ENCODE results near the gene STK38L.

Gene STK38L

DNA sequence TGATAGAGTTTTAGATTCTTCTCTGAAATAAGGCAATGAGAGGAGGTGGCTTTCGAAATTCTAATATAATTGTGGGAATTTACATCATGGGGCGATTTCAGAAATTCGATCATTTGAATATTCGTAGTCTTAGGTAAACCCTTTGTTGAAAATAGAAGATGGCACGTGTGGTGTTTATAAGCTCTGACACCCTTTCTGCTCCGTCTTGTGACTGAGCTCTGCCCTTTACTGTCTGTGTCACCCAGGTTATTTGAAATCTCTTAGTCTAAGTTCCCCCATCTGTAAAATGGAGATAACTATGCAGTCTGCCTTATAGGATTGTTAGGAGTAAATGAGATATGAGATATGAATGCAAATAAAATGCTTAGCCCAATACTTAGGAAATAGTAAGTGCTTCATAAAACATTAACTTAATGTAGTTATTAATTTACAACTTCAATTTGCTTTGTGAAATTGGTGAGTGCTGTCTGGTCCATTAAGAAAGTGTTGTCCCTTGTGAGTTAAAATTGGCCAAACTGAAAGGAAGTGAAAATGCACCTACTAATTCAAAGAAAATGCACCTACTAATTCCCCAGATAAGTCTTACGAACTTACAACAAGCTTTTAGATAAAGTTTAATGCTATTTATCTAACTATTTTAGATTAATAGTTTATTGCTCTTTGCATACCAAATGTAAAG is 90.1 kb downstream of the STK38L start:
- CTCF ChIA-PET, result interaction anchor here (0.6 kb wide), 1 partner anchor 35 kb away, joined by 3 read pairs; no protein-coding TSS in a partner anchor
- TF ChIP-seq, protein P1, sequence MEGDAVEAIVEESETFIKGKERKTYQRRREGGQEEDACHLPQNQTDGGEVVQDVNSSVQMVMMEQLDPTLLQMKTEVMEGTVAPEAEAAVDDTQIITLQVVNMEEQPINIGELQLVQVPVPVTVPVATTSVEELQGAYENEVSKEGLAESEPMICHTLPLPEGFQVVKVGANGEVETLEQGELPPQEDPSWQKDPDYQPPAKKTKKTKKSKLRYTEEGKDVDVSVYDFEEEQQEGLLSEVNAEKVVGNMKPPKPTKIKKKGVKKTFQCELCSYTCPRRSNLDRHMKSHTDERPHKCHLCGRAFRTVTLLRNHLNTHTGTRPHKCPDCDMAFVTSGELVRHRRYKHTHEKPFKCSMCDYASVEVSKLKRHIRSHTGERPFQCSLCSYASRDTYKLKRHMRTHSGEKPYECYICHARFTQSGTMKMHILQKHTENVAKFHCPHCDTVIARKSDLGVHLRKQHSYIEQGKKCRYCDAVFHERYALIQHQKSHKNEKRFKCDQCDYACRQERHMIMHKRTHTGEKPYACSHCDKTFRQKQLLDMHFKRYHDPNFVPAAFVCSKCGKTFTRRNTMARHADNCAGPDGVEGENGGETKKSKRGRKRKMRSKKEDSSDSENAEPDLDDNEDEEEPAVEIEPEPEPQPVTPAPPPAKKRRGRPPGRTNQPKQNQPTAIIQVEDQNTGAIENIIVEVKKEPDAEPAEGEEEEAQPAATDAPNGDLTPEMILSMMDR (conservative IDR thresholded peaks at IDR 0.05; ENCODE audit: low read depth), result no peak
- POLR2A ChIA-PET (ENCODE audit: low non-redundant PET), result interaction anchor here (0.5 kb wide), 1 partner anchor 27 kb away, joined by 3 read pairs; no protein-coding TSS in a partner anchor
- H3K27ac ChIP-seq, result no peak overlapping the region
- DNase-seq (ENCODE audit: low spot score), result no peak

GRCh38 chr12:27334721-27335082 is 90.6 kb downstream of the STK38L start:
- H3K27ac ChIP-seq, result no peak overlapping the region
- ChIA-PET POLR2A (ENCODE audit: low non-redundant PET) (no interaction called here), CTCF (interaction anchor here (0.6 kb wide), 1 partner anchor 35 kb away, joined by 3 read pairs; no protein-coding TSS in a partner anchor)
- TF ChIP-seq, protein P1 (conservative IDR thresholded peaks at IDR 0.05; ENCODE audit: low read depth), result no peak
- no peak for DNase-seq (ENCODE audit: low spot score)

- no peak overlapping the region for H3K27ac ChIP-seq
- ChIA-PET CTCF (no interaction called here), POLR2A (ENCODE audit: low non-redundant PET) (no interaction called here)
- TF ChIP-seq, protein P1 (conservative IDR thresholded peaks at IDR 0.05; ENCODE audit: low read depth), result no peak
- DNase-seq (ENCODE audit: low spot score), result no peak
Observed at GRCh38 chr12:27335364-27336281, 91.5 kb downstream of the STK38L start.

- TF ChIP-seq, protein P1 (conservative IDR thresholded peaks at IDR 0.05; ENCODE audit: low read depth), result no peak
- POLR2A ChIA-PET (ENCODE audit: low non-redundant PET), result no interaction called here
- H3K27ac ChIP-seq, result no peak overlapping the region
- peak; percentile 57 for DNase-seq (ENCODE audit: low spot score)
- CTCF ChIA-PET, result no interaction called here
Observed at GRCh38 chr12:27336282-27336653, 92.2 kb downstream of the STK38L start.

DNA sequence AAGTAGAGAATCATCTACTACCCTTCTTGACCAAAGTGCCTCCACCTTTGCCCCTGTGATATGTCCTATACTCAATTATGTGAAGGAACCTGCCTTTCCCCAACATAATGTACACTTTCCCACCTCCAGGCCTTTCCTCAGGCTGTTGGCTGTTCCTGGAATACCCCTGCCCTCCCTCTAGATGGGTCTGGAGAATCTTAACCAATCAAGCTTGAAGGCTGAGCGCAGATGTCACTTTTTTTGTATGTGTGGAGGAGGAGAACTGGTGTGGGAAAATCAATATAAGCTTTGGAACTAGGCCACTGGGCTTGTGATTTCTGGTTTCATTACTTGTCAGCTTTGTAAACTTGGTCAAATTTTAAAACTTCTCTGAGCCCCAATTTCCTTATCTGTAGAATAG is 93.3 kb downstream of the STK38L start:
- TF ChIP-seq, protein P1 (conservative IDR thresholded peaks at IDR 0.05; ENCODE audit: low read depth), result no peak
- POLR2A ChIA-PET (ENCODE audit: low non-redundant PET), result no interaction called here
- no peak for DNase-seq (ENCODE audit: low spot score)
- CTCF ChIA-PET, result interaction anchor here (0.5 to 0.6 kb wide), 2 partner anchors 319 to 1752 kb away, joined by 3 to 4 read pairs; no protein-coding TSS in a partner anchor
- H3K27ac ChIP-seq, result no peak overlapping the region

- H3K27ac ChIP-seq, result no peak overlapping the region
- ChIA-PET POLR2A (ENCODE audit: low non-redundant PET) (no interaction called here), CTCF (interaction anchor here (0.6 kb wide), 1 partner anchor 117 kb away, joined by 3 read pairs; no protein-coding TSS in a partner anchor)
- TF ChIP-seq, protein P1 (conservative IDR thresholded peaks at IDR 0.05; ENCODE audit: low read depth), result no peak
- DNase-seq (ENCODE audit: low spot score), result no peak
Observed at GRCh38 chr12:27338473-27338872, 94.4 kb downstream of the STK38L start.
